Hepatocyte (in vitro differentiated cells): ENCODE measurements around the gene SLC12A7.

Experiments used
- EZH2 ChIP-seq: fragments of 200-600 bp; sonication (generic); IDR thresholded peaks from 2 replicates; pipeline ENCODE4 v1.6.1; 2016; ENCODE audit warnings: antibody characterized with exemption, mild to moderate bottlenecking, borderline replicate concordance
- EZH2phosphoT487 ChIP-seq: fragments of 200-600 bp; sonication (generic); IDR thresholded peaks from one replicate; pipeline ENCODE4 v1.6.1; 2018; ENCODE audit warnings: antibody characterized with exemption, mild to moderate bottlenecking, low read depth, moderate library complexity; ENCODE audit not compliant: unreplicated experiment, severe bottlenecking
- TF ChIP-seq, protein P1 (sequence below): fragments of 200-600 bp; sonication (generic); IDR thresholded peaks from 2 replicates; pipeline ENCODE4 v1.5.1; 2016; ENCODE audit warnings: antibody characterized with exemption, mild to moderate bottlenecking; ENCODE audit not compliant: poor library complexity

GRCh38 chr5:1111727-1112289, at the start of gene SLC12A7:
- TF ChIP-seq, protein P1, sequence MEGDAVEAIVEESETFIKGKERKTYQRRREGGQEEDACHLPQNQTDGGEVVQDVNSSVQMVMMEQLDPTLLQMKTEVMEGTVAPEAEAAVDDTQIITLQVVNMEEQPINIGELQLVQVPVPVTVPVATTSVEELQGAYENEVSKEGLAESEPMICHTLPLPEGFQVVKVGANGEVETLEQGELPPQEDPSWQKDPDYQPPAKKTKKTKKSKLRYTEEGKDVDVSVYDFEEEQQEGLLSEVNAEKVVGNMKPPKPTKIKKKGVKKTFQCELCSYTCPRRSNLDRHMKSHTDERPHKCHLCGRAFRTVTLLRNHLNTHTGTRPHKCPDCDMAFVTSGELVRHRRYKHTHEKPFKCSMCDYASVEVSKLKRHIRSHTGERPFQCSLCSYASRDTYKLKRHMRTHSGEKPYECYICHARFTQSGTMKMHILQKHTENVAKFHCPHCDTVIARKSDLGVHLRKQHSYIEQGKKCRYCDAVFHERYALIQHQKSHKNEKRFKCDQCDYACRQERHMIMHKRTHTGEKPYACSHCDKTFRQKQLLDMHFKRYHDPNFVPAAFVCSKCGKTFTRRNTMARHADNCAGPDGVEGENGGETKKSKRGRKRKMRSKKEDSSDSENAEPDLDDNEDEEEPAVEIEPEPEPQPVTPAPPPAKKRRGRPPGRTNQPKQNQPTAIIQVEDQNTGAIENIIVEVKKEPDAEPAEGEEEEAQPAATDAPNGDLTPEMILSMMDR: no peak
- no peak for TF ChIP-seq EZH2phosphoT487
- TF ChIP-seq EZH2: no peak
